Measurements from ENCODE around the gene ARHGEF12. TPM values are rescaled to one million over a fixed set of nuclear protein-coding genes. Genes with fewer than 3 reads are reported as not detected.

Gene ARHGEF12
- total RNA-seq, 6 experiments from 2014 or later = 72.9 to 95.1 (median 85.0) TPM

- Mint-ChIP-seq H3K4me3 (peak overlapping the region; percentile 95), H3K27me3 (ENCODE audit: insufficient read depth) (peaks cover 6% of the 10 kb centered on the region), H3K36me3 (ENCODE audit: low read depth) (peaks cover 31% of the 10 kb centered on the region), H3K4me1 (ENCODE audit: low read depth) (peaks cover 72% of the 10 kb centered on the region), H3K27ac (peak overlapping the region; percentile 98), H3K9me3 (no peaks in the 10 kb centered on the region)
- TF ChIP-seq CTCF (IDR thresholded peaks at IDR 0.05) = no peak
- DNase-seq = no peak
These were observed 8.9 kb upstream of the ARHGEF12 start for GRCh38 chr11:120327311-120327710.

- peaks cover 90% of the 10 kb centered on the region for H3K4me1 Mint-ChIP-seq (ENCODE audit: low read depth)
- H3K27me3 Mint-ChIP-seq (ENCODE audit: insufficient read depth) = peaks cover 6% of the 10 kb centered on the region
- TF ChIP-seq CTCF (IDR thresholded peaks at IDR 0.05) = no peak
- peak overlapping the region; percentile 80; the same call in 1 of the 2 replicates for H3K27ac Mint-ChIP-seq
- no peaks in the 10 kb centered on the region for H3K9me3 Mint-ChIP-seq
- H3K4me3 Mint-ChIP-seq = no peak overlapping the region
- no peak for DNase-seq
- H3K36me3 Mint-ChIP-seq (ENCODE audit: low read depth) = peaks cover 31% of the 10 kb centered on the region
These were observed 6.7 kb upstream of the ARHGEF12 start for GRCh38 chr11:120329556-120329955.

GRCh38 chr11:120330045-120330444 lies 6.2 kb upstream of the ARHGEF12 start:
- Mint-ChIP-seq H3K9me3 (no peaks in the 10 kb centered on the region), H3K4me1 (ENCODE audit: low read depth) (peaks cover 88% of the 10 kb centered on the region), H3K27me3 (ENCODE audit: insufficient read depth) (peaks cover 6% of the 10 kb centered on the region), H3K36me3 (ENCODE audit: low read depth) (peaks cover 31% of the 10 kb centered on the region), H3K27ac (peak overlapping the region; percentile 80), H3K4me3 (no peak overlapping the region)
- TF ChIP-seq CTCF (IDR thresholded peaks at IDR 0.05) = no peak
- no peak for DNase-seq

- no peak for TF ChIP-seq CTCF (IDR thresholded peaks at IDR 0.05)
- Mint-ChIP-seq H3K9me3 (no peaks in the 10 kb centered on the region), H3K27me3 (ENCODE audit: insufficient read depth) (peaks cover 6% of the 10 kb centered on the region), H3K36me3 (ENCODE audit: low read depth) (peaks cover 31% of the 10 kb centered on the region), H3K4me3 (peak overlapping the region; percentile 60), H3K4me1 (ENCODE audit: low read depth) (peaks cover 83% of the 10 kb centered on the region), H3K27ac (peak overlapping the region; percentile 80)
- peak; percentile 93 for DNase-seq
These were observed 4.8 kb upstream of the ARHGEF12 start for GRCh38 chr11:120331301-120331996.

- no peak for TF ChIP-seq CTCF (IDR thresholded peaks at IDR 0.05)
These were observed 3.1 kb upstream of the ARHGEF12 start for GRCh38 chr11:120332822-120333716.

More at GRCh38 chr11:120332822-120333716, 3.1 kb upstream of the ARHGEF12 start:
- no peak for DNase-seq
- Mint-ChIP-seq H3K9me3 (no peaks in the 10 kb centered on the region), H3K36me3 (ENCODE audit: low read depth) (peaks cover 37% of the 10 kb centered on the region), H3K27me3 (ENCODE audit: insufficient read depth) (peaks cover 5% of the 10 kb centered on the region; the same call in 1 of the 2 replicates), H3K4me1 (ENCODE audit: low read depth) (peaks cover 66% of the 10 kb centered on the region), H3K4me3 (peak overlapping the region; percentile 42), H3K27ac (peak overlapping the region; percentile 80)
